Activated B cell treated with CpG ODN at 0.5 μM for 24 hours (primary cell): ENCODE results near the gene OXLD1. TPM values are rescaled to one million over a fixed set of nuclear protein-coding genes. Genes with fewer than 3 reads are reported as not detected.

Source experiments
- ATAC-seq: fragments of 200-7000 bp; cut with Tn5 transposase; one replicate; pipeline ENCODE4 v1.10.0; 2021; ENCODE audit warnings: low read depth, mild to moderate bottlenecking, moderate library complexity
- CTCF ChIA-PET: fragments of 350-600 bp; sonication (Branson Sonifier 250); formaldehyde crosslinking; loops from one replicate; lab custom pipeline; 2021; ENCODE audit warnings: antibody characterized with exemption; lab: Charles Lee
- POLR2A ChIA-PET: fragments of 350-600 bp; sonication (Branson Sonifier 250); formaldehyde crosslinking; loops from one replicate; lab custom pipeline; 2021; ENCODE audit warnings: antibody characterized with exemption; lab: Charles Lee
- DNase-seq: peaks from one replicate; pipeline ENCODE4 v3.0.0; 2022
- H3K27ac Mint-ChIP-seq: one replicate; pipeline ENCODE4 v1.8.0; 2020; ENCODE audit warnings: mixed read lengths
- H3K27me3 Mint-ChIP-seq: one replicate; pipeline ENCODE4 v1.8.0; 2021; ENCODE audit warnings: mixed read lengths
- H3K36me3 Mint-ChIP-seq: one replicate; pipeline ENCODE4 v1.8.0; 2021; ENCODE audit warnings: low read depth, mixed read lengths
- H3K4me1 Mint-ChIP-seq: one replicate; pipeline ENCODE4 v1.8.0; 2021; ENCODE audit warnings: mixed read lengths
- H3K4me3 Mint-ChIP-seq: one replicate; pipeline ENCODE4 v1.8.0; 2020; ENCODE audit warnings: mild to moderate bottlenecking, mixed read lengths
- H3K9me3 Mint-ChIP-seq: one replicate; pipeline ENCODE4 v1.8.0; 2020; ENCODE audit warnings: mixed read lengths
- intact Hi-C: fragments of 100-400 bp; cut with micrococcal nuclease; formaldehyde crosslinking; loops from one replicate; pipeline ENCODE4 v1.15.1; 2024
- total RNA-seq: library from RNA; stranded (reverse); gene quantifications from 2 replicates; pipeline ENCODE4 v1.2.3, GENCODE V29; 2022
- TF ChIP-seq, protein P1 (sequence below): fragments of 200-600 bp; IDR thresholded peaks from one replicate; pipeline ENCODE4 v1.8.0; 2022; ENCODE audit warnings: antibody characterized with exemption, mild to moderate bottlenecking

The OXLD1 gene
- total RNA-seq: 36.7 and 37.3 TPM in 2 replicates

DNA sequence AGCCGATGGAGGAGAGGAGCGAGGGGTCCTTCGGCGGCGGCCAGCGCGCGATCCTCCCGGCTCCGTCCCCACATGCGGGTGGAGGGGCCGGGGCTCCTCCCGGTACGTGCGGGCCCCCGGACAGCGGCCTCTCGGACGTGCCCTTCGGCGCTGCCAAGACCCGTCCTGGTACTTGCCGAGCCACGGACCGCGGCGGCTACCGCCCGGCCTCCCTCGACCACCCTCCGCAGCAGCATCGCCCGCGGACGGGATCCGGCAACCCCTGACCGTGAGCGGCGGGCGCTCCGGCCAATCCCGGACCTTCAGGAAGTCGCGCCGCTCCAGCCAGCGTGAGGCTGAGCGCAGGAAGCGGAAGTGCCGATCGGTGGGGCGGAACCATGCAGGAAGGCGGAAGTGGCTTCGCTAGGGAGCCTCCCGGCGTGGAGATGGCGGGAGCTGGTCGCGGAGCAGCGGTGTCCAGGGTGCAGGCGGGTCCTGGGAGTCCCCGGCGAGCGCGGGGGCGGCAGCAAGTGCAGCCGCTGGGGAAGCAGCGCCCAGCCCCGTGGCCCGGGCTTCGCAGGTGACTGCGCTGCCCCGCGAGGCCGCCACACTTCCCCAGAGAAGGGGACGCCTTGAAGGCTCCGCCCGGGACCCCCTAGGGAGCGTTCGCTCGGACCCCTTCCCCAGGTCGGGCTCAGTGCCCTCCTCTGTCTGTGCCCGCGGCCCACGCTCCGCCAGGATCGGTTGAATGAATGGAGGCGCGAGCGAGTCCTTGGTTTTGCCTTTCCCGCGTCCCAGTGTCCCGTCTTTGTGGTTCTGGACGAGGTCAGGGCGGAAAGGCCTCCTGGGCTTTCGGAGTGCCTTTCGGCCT, at the start of gene OXLD1, which contains the start of gene CCDC137:
Gene OXLD1 (minus strand): TSS at position 264 of the 850 bp plus-strand sequence. CDS start 28 bp downstream, at position 236.
Gene CCDC137 (plus strand): TSS at position 396 of the 850 bp plus-strand sequence. CDS start 30 bp downstream, at position 426.
- ChIA-PET POLR2A (interaction anchor here (0.5 to 2.2 kb wide), 11 partner anchors 9 to 440 kb away, joined by 3 to 26 read pairs (median 4); partner anchors contain the start of genes ACTG1, ARL16, HGS and MRPL12), CTCF (no interaction called here)
- H3K36me3 Mint-ChIP-seq: peaks cover 41% of the 10 kb centered on the region
- no peaks in the 10 kb centered on the region for H3K27me3 Mint-ChIP-seq
- no peaks in the 10 kb centered on the region for H3K9me3 Mint-ChIP-seq
- peak; percentile 91 for DNase-seq
- intact Hi-C loops: loop anchor here (1.0 to 2.0 kb wide), 4 partner anchors 17 to 194 kb away; partner anchors contain the start of genes ARL16, MRPL12, NPLOC4 and P4HB
- peak within 1 kb of the TSS; percentile 91 for H3K4me3 Mint-ChIP-seq
- TF ChIP-seq, protein P1, sequence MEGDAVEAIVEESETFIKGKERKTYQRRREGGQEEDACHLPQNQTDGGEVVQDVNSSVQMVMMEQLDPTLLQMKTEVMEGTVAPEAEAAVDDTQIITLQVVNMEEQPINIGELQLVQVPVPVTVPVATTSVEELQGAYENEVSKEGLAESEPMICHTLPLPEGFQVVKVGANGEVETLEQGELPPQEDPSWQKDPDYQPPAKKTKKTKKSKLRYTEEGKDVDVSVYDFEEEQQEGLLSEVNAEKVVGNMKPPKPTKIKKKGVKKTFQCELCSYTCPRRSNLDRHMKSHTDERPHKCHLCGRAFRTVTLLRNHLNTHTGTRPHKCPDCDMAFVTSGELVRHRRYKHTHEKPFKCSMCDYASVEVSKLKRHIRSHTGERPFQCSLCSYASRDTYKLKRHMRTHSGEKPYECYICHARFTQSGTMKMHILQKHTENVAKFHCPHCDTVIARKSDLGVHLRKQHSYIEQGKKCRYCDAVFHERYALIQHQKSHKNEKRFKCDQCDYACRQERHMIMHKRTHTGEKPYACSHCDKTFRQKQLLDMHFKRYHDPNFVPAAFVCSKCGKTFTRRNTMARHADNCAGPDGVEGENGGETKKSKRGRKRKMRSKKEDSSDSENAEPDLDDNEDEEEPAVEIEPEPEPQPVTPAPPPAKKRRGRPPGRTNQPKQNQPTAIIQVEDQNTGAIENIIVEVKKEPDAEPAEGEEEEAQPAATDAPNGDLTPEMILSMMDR: no peak
- peak within 1 kb of the TSS; percentile 83 for H3K27ac Mint-ChIP-seq
- ATAC-seq: peak; percentile 98
- H3K4me1 Mint-ChIP-seq: peaks cover 28% of the 10 kb centered on the region

DNA sequence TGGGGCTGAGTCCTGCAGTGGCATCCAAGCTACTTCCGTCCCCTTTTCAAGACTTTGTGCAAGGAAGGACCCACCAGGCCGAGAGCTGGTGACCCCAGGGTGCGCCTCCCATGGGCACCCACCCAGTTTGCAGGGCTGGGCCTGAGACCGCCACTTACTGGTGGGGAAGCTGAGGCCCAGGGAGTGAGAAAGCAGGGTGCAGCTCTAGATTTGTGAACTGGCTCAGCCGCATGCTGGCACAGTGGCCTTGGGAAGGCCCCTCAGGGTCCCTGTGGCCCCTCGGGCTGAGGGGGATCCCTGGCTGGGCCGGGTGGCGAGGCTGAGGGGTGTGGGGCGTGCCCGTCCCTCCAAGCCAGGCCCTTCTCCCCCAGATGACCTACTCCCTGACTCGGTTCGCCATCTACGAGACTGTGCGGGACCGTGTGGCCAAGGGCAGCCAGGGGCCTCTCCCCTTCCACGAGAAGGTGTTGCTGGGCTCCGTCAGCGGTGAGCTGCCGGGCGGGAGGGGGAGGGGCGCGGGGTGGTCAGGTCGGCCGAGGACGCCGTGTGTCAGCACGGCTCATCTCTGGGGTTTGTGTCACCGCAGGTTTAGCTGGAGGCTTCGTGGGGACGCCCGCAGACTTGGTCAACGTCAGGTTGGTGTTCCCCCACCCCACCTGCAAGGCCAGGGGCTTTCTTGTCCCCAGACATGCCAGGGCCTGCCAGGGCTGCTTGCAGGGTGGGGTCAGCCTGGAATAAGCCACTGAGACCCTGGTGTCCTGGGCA, 48.9 kb upstream of the OXLD1 start:
- Mint-ChIP-seq H3K4me1 (peaks cover 17% of the 10 kb centered on the region), H3K27me3 (no peaks in the 10 kb centered on the region), H3K4me3 (no peak overlapping the region), H3K9me3 (no peaks in the 10 kb centered on the region), H3K36me3 (no peaks in the 10 kb centered on the region), H3K27ac (no peak overlapping the region)
- intact Hi-C loops: no loop called here
- CTCF ChIA-PET: no interaction called here
- POLR2A ChIA-PET: no interaction called here
- TF ChIP-seq, protein P1: no peak
- ATAC-seq (no peak), DNase-seq (no peak)

DNA sequence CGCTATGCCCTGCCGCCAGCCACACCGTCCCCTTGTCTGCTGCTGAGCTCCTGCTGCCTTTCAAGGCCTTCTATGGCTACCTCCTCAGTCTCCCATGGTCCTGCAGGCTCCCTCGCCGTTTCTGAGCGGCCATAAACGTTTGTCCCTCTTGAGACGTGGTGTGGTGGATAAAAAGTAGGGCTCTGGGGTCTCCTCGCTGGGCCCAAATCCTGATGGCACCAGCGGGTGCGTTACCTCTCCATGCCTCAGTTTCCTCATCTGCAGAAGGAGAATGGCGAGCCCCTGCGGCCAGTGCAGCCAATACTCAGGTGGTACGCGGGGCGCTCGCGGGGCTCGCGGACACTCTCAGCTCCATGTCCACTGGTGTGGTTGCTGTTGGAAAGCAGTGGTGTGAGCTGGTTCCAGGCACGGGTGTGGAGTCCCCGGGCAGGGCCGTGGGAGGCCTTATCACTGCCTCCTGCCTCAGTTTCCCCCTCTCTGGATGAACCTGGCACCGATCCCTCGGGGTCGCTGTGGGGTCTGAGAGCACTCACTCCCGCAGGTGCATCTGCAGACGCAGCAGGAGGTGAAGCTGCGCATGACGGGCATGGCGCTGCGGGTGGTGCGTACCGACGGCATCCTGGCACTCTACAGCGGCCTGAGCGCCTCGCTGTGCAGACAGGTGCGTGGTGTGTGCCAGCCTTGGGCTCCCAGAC, 48.2 kb upstream of the OXLD1 start:
- H3K4me1 Mint-ChIP-seq: peaks cover 17% of the 10 kb centered on the region
- H3K27ac Mint-ChIP-seq: no peak overlapping the region
- intact Hi-C loops: loop anchor here (5.0 kb wide), 1 partner anchor 558 kb away; the partner anchor contains the start of gene CSNK1D
- no peak for ATAC-seq
- no peaks in the 10 kb centered on the region for H3K9me3 Mint-ChIP-seq
- H3K27me3 Mint-ChIP-seq: no peaks in the 10 kb centered on the region
- POLR2A ChIA-PET: interaction anchor here (1.3 kb wide), 1 partner anchor 11 kb away, joined by 3 read pairs; the partner anchor contains the start of gene MRPL12
- no peaks in the 10 kb centered on the region for H3K36me3 Mint-ChIP-seq
- CTCF ChIA-PET: no interaction called here
- H3K4me3 Mint-ChIP-seq: no peak overlapping the region
- TF ChIP-seq, protein P1: no peak
- DNase-seq: no peak

DNA sequence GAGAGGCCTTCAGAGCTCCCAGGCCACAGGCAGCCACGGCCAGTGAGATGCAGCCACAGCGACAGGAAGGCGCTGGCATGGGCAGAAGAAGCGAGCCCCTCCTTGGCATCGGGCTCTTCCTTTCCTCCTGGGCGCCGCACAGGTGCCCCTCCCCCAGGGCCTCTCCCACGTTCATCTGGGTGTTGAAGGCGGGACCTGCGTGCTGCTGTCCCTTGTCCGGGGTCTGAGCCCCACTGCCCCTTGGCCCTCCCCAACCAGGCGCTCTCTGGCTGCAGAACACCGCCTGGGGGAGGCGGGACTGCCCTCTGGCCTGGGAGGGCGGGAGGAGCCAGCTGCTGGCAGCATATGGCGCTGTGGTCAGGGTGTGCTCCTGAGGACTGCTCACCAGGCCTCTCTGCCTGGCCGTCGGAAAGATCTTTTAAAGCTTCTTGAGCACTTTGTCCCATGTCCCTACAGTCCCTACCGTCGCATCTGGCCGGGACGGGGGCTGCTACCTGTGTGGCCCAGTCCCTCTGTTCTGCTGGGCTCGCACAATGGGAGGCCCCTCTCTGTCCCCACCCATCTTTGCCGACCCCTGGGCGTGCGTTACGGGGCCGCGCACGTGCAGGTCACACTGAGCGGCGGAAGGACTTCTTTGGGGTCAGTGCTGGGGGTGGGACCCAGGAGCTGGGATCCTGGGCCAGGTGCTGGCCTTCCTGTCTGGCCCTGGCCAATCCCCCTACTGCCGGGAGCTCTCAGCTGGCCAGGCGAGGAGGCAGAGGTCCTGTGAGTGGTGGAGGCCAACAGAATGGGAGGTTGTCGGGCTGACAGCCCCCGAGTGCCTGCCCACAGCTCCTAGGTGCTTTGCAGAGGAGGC, 47.4 kb upstream of the OXLD1 start:
- Mint-ChIP-seq H3K27ac (no peak overlapping the region), H3K4me3 (no peak overlapping the region), H3K4me1 (peaks cover 17% of the 10 kb centered on the region), H3K36me3 (no peaks in the 10 kb centered on the region), H3K27me3 (no peaks in the 10 kb centered on the region), H3K9me3 (no peaks in the 10 kb centered on the region)
- intact Hi-C loops: loop anchor here (5.0 kb wide), 1 partner anchor 559 kb away; the partner anchor contains the start of gene CSNK1D
- ChIA-PET POLR2A (interaction anchor here (0.9 to 1.3 kb wide), 2 partner anchors 11 to 14 kb away, joined by 3 read pairs; partner anchors contain the start of gene MRPL12), CTCF (no interaction called here)
- ATAC-seq (no peak), DNase-seq (no peak)
- TF ChIP-seq, protein P1: no peak
